ENCODE data around the gene MYH7.

Gene MYH7

DNA sequence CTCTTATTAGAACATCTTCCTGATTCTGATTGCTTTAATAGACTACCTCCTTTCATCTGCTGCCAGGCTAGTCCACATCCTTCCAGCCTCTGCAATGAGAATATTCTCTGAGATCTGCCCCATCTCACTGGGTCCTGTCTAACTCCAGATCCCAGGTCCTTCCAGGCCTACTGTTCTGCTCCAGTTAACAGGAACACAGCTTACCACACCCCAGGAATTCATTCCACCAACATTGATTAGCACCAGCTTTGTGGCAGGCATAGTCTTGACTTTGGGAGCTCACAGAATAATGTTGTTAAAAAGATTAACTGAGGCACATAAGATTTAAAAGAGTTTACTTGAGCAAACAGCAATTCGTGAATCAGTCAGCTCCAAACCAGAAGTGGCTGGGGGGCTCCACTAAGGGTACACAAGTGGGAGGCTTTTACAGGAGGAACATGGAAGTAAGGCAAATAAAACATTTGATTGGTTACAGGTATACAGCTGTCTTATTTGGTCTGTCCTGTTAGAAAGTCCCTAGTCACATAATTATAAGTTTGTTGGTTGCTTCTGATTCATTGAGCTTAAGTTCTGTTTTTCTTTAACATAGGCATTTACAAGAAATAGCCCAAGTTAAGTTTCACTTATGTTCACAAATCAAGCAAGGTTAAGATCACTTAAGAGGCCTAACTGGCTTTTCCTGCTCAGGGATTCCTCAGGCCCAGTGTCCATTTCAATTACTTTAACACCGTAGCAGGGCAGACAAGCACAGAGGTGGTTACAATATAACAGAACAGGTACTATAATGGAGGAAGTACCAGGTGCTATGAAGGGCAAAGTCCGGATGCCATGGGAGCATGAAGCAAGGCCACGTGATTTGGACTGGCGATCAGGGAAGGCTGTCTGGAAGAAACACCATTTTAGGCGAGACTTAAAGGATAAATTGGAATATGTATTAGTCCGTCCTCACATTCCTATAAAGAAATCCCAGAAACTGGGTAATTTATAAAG is 12.2 kb upstream of the MYH7 start:
- no peak for DNase-seq (ENCODE audit: low spot score)

GRCh38 chr14:23446291-23446851 is 10.9 kb upstream of the MYH7 start:
- no peak for DNase-seq (ENCODE audit: low spot score)

- DNase-seq (ENCODE audit: low spot score), result no peak
Measured at GRCh38 chr14:23445773-23446172, 10.3 kb upstream of the MYH7 start.

- DNase-seq (ENCODE audit: low spot score), result no peak
Measured at GRCh38 chr14:23444314-23444713, 8.9 kb upstream of the MYH7 start.

- no peak for DNase-seq (ENCODE audit: low spot score)
Measured at GRCh38 chr14:23443881-23444280, 8.4 kb upstream of the MYH7 start.

DNA sequence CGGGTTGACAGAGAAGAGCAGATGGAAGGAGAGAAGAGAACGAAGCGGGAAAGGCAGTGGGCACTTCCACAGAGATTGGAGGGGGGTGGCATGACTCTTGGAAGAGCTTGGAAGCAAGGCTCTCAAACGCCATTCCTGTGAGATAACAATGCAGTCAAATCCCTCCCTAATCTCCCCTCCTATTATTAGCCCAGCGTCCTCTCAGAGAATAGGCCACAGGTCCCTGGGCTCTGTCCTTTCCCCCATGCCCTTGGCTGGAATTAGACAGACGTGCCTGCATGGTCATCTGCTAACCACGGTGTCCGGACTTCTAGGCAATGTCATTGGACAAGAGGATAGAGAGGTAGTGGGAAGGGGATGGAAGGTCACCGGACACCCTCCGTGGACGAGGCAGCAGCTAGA is 8.0 kb upstream of the MYH7 start:
- no peak for DNase-seq (ENCODE audit: low spot score)

- no peak for DNase-seq (ENCODE audit: low spot score)
Measured at GRCh38 chr14:23442721-23443356, 7.4 kb upstream of the MYH7 start.

- DNase-seq (ENCODE audit: low spot score), result no peak
Measured at GRCh38 chr14:23441076-23441475, 5.6 kb upstream of the MYH7 start.

DNA sequence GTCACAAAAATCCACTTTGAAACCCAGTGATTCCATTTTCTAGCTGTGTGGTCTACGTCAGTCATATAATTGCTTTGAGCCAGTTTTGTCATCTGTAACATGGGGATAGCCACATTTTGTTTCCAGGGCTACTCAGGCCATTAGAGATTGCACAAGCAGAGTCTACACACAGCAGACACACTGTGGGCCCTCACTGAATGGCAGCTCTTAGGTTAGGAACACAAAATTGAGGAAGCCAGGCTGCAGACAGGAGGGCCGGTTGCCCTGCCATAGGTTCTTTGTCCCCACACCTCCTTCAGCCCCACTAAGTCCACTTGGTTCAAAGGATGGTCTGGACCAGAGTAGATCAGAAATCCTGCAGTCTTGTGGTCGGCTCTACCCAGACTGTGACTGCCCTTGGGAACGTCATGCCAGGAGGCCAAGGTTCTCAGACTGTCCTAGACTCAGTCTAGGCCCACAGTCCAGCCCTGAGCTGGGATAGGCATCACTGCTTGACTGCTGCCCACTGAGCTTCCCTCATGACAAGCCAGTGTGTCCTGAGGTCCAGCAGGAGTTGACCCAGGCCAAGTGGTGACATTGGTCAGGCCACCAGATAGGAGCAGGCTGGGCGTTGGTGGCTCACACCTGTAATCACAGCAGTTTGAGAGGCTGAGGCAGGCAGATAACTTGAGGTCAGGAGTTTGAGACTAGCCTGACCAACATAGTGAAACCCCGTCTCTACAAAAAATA is 3.8 kb upstream of the MYH7 start:
- DNase-seq (ENCODE audit: low spot score), result no peak

GRCh38 chr14:23438101-23438971 is 2.9 kb upstream of the MYH7 start:
- no peak for DNase-seq (ENCODE audit: low spot score)

DNA sequence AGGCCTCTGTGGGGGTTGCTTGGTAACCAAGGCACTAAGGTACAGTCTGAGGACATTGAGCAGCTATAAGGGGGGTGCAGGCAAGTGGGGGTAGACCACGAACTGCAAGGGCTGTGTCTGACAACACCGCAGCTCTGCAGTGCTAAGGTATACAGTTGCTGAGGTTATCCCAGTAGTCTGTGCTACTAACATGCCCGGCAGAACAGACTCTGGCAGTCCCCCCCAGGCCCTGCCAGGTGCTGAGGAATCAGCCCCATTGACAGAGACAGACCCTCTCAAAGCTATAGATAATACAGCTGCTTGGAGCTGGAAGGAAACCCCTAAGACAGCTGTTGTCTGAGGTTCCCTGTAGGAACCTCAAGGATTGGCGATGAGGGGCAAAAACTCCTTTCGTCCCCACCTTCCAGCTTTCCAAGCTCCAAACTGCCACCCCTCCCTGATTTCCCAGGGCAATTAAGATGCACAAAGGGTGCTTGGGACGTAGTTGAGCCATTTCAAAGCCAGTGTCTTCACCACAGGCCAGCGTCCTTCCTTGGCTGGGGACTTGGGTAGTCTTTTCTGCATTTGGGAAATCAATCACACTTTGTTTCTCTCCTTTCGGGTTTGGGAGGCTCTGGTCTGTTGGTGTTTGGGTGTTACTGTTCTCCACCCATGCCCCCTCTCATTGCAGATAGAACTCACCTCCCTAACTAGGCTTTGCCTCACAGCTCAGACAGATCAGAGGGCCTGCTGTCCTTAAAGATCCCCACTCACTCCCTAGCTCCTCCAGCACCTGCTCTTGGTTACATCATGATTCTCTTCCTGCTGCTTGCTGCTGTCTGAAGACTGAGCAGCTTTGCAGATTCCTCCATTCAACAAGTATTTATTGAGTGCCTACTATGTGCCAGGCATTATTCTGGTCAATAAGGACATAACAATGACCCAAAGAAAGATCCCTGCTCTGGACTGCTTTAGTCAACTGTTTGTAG is 2.0 kb upstream of the MYH7 start:
- DNase-seq (ENCODE audit: low spot score), result no peak

DNA sequence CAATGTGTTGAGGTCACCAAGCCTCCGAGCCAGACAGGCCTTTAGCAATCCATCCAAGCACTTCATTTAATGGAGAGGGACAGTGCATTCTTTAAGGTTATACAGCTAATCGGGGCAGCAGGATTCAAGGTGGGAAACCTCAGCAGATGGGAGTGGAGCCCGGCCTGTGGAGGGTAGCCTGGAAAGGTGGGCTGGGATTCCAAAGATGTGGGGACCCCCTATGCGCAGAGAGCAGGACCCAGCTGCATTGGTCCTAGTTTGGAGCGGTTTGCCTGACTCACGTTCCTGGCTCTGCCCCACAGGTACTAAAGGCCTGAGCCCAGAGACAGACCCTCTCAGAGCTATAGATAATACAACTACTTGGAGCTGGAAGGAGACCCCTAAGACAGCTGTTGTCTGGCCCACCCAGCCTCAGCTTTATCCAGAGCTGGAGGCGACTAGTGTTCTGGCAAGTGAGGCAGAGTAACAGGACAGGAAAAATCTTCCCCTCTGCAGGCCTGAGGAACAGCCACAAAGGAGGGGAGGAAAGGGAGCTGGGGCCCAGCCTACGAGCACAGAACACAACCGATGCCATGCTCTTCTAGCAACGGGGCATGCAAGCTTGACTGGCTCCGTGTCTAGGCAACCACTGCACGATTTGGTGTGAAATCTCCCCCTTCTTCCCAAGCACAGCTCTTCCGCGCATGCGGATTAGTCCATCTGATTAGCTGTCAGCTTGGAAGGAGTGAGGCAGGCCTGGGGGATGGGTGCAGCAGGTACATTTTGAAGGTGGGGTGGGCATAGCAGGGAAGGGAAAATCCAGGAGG is 1.1 kb upstream of the MYH7 start:
- DNase-seq (ENCODE audit: low spot score), result no peak

DNA sequence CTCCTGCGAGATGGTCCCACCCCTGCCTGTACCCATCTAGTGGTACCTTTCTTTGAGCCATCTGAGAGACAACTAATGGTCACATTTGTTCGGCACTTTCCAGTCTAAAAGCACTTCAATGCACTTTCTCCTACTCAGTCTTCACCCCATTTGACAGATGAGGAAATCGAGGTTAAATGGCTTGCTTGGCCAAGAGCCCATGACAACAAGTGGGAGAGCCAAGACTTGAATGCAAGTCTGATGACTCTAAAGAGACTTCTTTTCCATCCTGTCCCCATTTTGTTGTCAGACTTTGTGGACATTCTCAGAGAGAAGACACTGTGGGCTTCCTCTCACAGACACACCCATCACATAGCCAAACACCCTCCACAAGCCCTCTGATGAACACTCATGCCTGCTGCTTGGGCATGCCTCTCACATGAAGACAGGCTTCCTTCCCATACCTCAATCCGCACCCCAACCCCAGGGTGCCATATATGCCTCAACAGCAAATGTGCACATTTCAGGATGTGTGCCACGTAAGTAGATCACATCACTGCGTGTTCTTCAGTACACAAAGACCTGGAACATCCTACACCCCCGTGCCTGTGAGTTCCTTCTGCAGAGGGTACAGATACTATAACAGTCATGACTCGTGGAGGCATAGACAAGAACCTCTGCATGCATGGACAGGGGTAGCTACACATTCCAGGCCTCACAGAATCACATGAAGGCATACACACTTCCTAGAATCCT is 805 bp downstream of the MYH7 start:
- DNase-seq (ENCODE audit: low spot score), result no peak

DNA sequence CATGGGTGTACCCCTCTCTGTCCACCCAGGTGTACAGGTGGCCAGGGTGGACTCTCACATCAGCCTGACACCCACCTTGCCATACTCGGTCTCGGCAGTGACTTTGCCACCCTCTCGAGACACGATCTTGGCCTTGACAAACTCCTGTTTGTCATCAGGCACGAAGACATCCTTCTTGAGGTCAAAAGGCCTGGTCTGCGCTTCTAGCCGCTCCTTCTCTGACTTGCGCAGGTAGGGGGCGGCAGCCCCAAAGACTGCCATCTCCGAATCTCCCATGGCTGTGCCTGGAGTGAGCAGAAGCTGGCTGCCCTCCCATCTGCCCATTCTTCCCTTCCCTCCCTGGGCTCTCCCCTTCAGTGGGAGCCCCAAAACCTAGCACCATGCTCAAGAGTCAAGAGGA is 2.0 kb downstream of the MYH7 start:
- no peak for DNase-seq (ENCODE audit: low spot score)

GRCh38 chr14:23432946-23433345 is 2.5 kb downstream of the MYH7 start:
- DNase-seq (ENCODE audit: low spot score), result no peak

DNA sequence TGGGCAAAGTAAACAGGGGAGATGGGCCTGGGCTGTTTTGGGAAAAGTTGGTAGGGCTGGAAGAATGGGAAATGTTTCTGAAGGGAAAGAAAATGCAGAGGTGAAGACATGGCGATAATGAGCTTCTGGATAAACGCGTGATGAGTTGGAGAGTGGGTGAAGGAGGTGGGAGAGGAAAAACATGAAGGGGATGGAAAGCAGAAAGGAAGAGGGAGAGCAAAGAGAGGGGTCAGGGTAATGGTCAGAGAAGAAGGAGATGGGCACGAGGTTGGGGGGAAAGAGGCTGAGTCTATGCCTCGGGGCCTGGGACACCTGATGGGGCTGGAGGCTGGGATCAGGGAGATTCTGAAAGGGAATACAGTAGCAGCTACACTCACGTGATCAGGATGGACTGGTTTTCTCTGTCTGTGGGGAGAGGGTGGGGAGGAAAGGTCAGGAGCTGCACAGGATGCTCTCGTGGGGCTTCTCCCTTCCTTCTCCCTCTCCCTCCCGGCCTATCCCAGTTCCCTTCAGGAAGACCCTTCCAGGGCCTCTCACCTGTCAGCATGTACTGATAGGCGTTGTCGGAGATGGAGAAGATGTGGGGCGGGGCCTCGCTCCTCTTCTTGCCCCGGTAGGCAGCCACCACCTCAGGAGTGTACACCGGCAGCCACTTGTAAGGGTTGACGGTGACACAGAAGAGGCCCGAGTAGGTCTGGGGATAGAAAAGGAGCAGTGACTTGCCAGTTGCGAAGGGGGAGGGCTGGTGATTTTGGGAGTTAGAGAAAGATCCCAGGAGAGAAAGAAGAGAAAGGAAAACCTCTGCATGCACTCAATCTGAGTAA is 3.1 kb downstream of the MYH7 start:
- DNase-seq (ENCODE audit: low spot score), result no peak

DNA sequence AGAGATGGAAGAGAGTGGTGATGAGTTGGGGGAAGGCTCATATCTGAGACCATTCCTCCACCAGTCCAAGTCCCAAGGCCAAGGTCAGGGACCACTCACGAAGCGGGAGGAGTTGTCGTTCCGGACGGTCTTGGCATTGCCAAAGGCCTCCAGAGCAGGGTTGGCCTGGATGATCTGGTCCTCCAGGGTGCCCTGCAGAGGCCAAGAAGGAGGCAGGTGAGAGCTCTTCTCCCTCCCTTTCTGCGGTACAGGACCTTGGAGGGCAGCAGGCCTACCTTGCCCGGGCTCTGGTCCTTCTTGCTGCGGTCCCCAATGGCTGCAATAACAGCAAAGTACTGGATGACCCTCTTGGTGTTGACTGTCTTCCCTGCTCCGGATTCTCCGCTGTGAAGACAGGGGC is 4.0 kb downstream of the MYH7 start:
- no peak for DNase-seq (ENCODE audit: low spot score)

- DNase-seq (ENCODE audit: low spot score), result no peak
Measured at GRCh38 chr14:23430723-23431085, 4.8 kb downstream of the MYH7 start.

Data from hematopoietic multipotent progenitor cell treated with erythropoietin and hydrocortisone succinate and interleukin-3 and kit ligand, for 15 days (in vitro differentiated cells).